GM12891 (cell line): ENCODE measurements around the gene KRT10.

ENCODE experiments used
- POLR2A ChIP-seq: IDR thresholded peaks from 2 replicates; pipeline ENCODE4 v1.6.1; 2011; ENCODE audit warnings: low read depth, low read length, control low read depth
- POLR2AphosphoS5 ChIP-seq: IDR thresholded peaks from 2 replicates; pipeline ENCODE4 v1.6.1; 2011; ENCODE audit warnings: low read depth, low read length, control low read depth
- POU2F2 ChIP-seq: IDR thresholded peaks from 2 replicates; pipeline ENCODE4 v1.6.1; 2011; ENCODE audit warnings: low read depth, mild to moderate bottlenecking, control low read depth, low read length, moderate library complexity
- SPI1 ChIP-seq: IDR thresholded peaks from 2 replicates; pipeline ENCODE4 v1.6.1; 2011; ENCODE audit warnings: low read depth, low read length, control low read depth
- TAF1 ChIP-seq: IDR thresholded peaks from 2 replicates; pipeline ENCODE4 v1.6.1; 2011; ENCODE audit warnings: low read depth, low read length, control low read depth

DNA sequence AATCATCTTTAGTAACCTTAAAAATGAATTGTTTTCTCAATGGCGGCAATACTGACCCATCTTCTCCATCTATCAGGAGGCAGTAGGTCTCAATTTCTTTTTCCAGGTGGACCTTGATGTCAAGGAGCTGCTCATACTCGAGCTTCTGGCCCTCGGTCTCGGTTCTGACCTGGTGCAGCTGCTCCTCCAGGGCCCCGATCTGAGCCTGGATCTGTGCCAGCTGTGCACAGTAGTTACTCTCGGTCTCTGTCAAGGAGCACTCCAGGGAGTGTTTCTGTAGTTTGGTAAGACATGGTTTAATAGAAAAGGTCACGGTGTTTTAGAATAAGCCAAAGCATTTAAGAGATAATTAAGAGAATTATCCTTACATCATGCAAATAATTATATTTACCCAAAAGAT is 45.0 kb downstream of the KRT10 start:
- TF ChIP-seq POLR2A (no peak), TAF1 (no peak), POLR2AphosphoS5 (no peak), SPI1 (no peak), POU2F2 (no peak)
